Panc1 (cell line): ENCODE results near the gene ENTHD1. TPM values are rescaled to one million over a fixed set of nuclear protein-coding genes. Genes with fewer than 3 reads are reported as not detected.

Experiments used
- ATAC-seq: fragments of 200-7000 bp; cut with Tn5 transposase; 2 replicates; pipeline ENCODE4 v1.9.1; 2020; ENCODE audit warnings: mild to moderate bottlenecking, moderate library complexity
- BruUV-seq: library from RNA; stranded (reverse); fragments of 400-500 nt; replicated peaks from 2 replicates; lab custom pipeline; 2021; lab: Mats Ljungman, UMichigan
- CTCF ChIA-PET: fragments of 300-600 bp; sonication (Branson Sonifier 250); formaldehyde crosslinking; loops from one replicate; lab custom pipeline; 2022; ENCODE audit warnings: antibody characterized with exemption; lab: Charles Lee
- POLR2A ChIA-PET: fragments of 300-600 bp; sonication (Branson Sonifier 250); formaldehyde crosslinking; loops from one replicate; lab custom pipeline; 2022; ENCODE audit warnings: antibody characterized with exemption; lab: Charles Lee
- DNase-seq: peaks from one replicate; pipeline ENCODE4 v3.0.0-alpha.2; 2010; ENCODE audit warnings: low read depth, low spot score
- H3K27ac ChIP-seq: 2 replicates; pipeline ENCODE4 v1.5.1; 2011; ENCODE audit warnings: mild to moderate bottlenecking, low read length, inconsistent platforms
- H3K27me3 ChIP-seq: fragments of 200-500 bp; sonication (Bioruptor generic); 2 replicates; pipeline ENCODE4 v1.6.0; 2014; ENCODE audit warnings: low read length, inconsistent platforms; ENCODE audit not compliant: control insufficient read depth, insufficient read depth
- H3K36me3 ChIP-seq: fragments of 200-500 bp; sonication (Bioruptor generic); 2 replicates; pipeline ENCODE4 v1.5.1; 2014; ENCODE audit warnings: inconsistent platforms, mild to moderate bottlenecking, low read length, moderate library complexity; ENCODE audit not compliant: control insufficient read depth, insufficient read depth
- H3K4me1 ChIP-seq: 2 replicates; pipeline ENCODE4 v1.5.1; 2011; ENCODE audit warnings: inconsistent platforms, mild to moderate bottlenecking, low read length, moderate library complexity; ENCODE audit not compliant: control insufficient read depth, insufficient read depth
- H3K4me3 ChIP-seq, 2 experiments: 2 replicates each; pipeline ENCODE4 v1.5.1; 2011 to 2012; ENCODE audit warnings: low read depth in 2 of 2, low read length in 2 of 2, mild to moderate bottlenecking in 2 of 2, inconsistent platforms in 1 of 2, moderate library complexity in 1 of 2
- H3K9me3 ChIP-seq: fragments of 200-500 bp; sonication (Bioruptor generic); 2 replicates; pipeline ENCODE4 v1.5.1; 2014; ENCODE audit warnings: low read depth, mild to moderate bottlenecking, inconsistent platforms, low read length, moderate library complexity; ENCODE audit not compliant: control insufficient read depth, insufficient read depth
- CTCF ChIP-seq: fragments of 450-650 bp; IDR thresholded peaks from 2 replicates; pipeline ENCODE4 v1.5.1; 2017; ENCODE audit warnings: mild to moderate bottlenecking
- POLR2AphosphoS5 ChIP-seq: IDR thresholded peaks from 2 replicates; pipeline ENCODE4 v1.6.1; 2012; ENCODE audit warnings: mild to moderate bottlenecking, low read depth, low read length, moderate library complexity
- REST ChIP-seq, 2 experiments: IDR thresholded peaks; 2 replicates each; pipeline ENCODE4 v1.6.1; 2011 to 2012; ENCODE audit warnings: low read depth in 2 of 2, control low read depth in 1 of 2, low read length in 1 of 2, mild to moderate bottlenecking in 1 of 2, moderate library complexity in 1 of 2; ENCODE audit not compliant: insufficient read depth in 1 of 2
- SIN3A ChIP-seq: IDR thresholded peaks from 2 replicates; pipeline ENCODE4 v1.6.1; 2012; ENCODE audit warnings: low read depth, mild to moderate bottlenecking, low read length, moderate library complexity, borderline replicate concordance; ENCODE audit not compliant: insufficient read depth
- TCF7L2 ChIP-seq: IDR thresholded peaks from 2 replicates; pipeline ENCODE4 v1.6.1; 2011; ENCODE audit warnings: mild to moderate bottlenecking, low read depth, low read length, inconsistent platforms
- in situ Hi-C: cut with HindIII; loops from 2 replicates; pipeline ENCODE4 v1.10.0; 2016; ENCODE audit warnings: low sequenced_read_pairs, low pct_unique_long_range_greater_than_20kb
- intact Hi-C: fragments of 100-400 bp; cut with micrococcal nuclease; formaldehyde crosslinking; loops from one replicate; pipeline ENCODE4 v1.10.0; 2022; ENCODE audit not compliant: unreplicated experiment
- total RNA-seq: library from RNA; stranded (reverse); gene quantifications from one replicate; pipeline ENCODE4 v1.2.1, GENCODE V29; 2021; ENCODE audit not compliant: unreplicated experiment

Gene ENTHD1
- total RNA-seq, 1 experiment from 2014 or later: not detected

GRCh38 chr22:39771486-39771885 is 122.1 kb downstream of the ENTHD1 start:
- Histone ChIP-seq H3K4me3 (no peak overlapping the region), H3K36me3 (no peaks in the 10 kb centered on the region), H3K4me1 (no peaks in the 10 kb centered on the region), H3K27me3 (peaks cover 5% of the 10 kb centered on the region; the same call in 1 of the 2 replicates), H3K9me3 (no peaks in the 10 kb centered on the region), H3K27ac (no peak overlapping the region)
- in situ Hi-C loops: no loop called here
- no TSS peak for BruUV-seq
- intact Hi-C loops: no loop called here
- CTCF ChIA-PET: no interaction called here
- ATAC-seq (no peak), DNase-seq (no peak)
- TF ChIP-seq SIN3A: no peak
- POLR2A ChIA-PET: no interaction called here

- H3K27ac ChIP-seq: no peak overlapping the region
- H3K9me3 ChIP-seq: no peaks in the 10 kb centered on the region
- in situ Hi-C loops (no loop called here), intact Hi-C loops (no loop called here)
- no peaks in the 10 kb centered on the region for H3K36me3 ChIP-seq
- H3K4me1 ChIP-seq: no peaks in the 10 kb centered on the region
- TF ChIP-seq TCF7L2 (no peak), REST (IDR thresholded peaks at IDR 0.05; ENCODE audit: insufficient read depth in 1 of 2, low read depth in 2 of 2, low read length in 1 of 2) (no peak), POLR2AphosphoS5 (no peak)
- ChIA-PET CTCF (no interaction called here), POLR2A (interaction anchor here (0.6 kb wide), 1 partner anchor 125 kb away, joined by 7 read pairs; no protein-coding TSS in a partner anchor)
- no TSS peak for BruUV-seq
- ATAC-seq: no peak
- H3K27me3 ChIP-seq: peaks cover 5% of the 10 kb centered on the region; the same call in 1 of the 2 replicates
- DNase-seq: no peak
- H3K4me3 ChIP-seq: no peak overlapping the region
Measured at GRCh38 chr22:39765661-39766060, 127.9 kb downstream of the ENTHD1 start.

GRCh38 chr22:39765046-39765445 is 128.5 kb downstream of the ENTHD1 start:
- intact Hi-C loops: no loop called here
- CTCF ChIA-PET: no interaction called here

More at GRCh38 chr22:39765046-39765445, 128.5 kb downstream of the ENTHD1 start:
- BruUV-seq: no TSS peak
- Histone ChIP-seq H3K27ac (no peak overlapping the region), H3K9me3 (no peaks in the 10 kb centered on the region), H3K36me3 (no peaks in the 10 kb centered on the region; the same call in 1 of the 2 replicates), H3K27me3 (peaks cover 5% of the 10 kb centered on the region; the same call in 1 of the 2 replicates), H3K4me1 (no peaks in the 10 kb centered on the region), H3K4me3 (no peak overlapping the region)
- no peak for ATAC-seq
- TF ChIP-seq TCF7L2 (no peak), CTCF (no peak), REST (IDR thresholded peaks at IDR 0.05; ENCODE audit: insufficient read depth in 1 of 2, low read depth in 2 of 2, low read length in 1 of 2) (no peak), POLR2AphosphoS5 (no peak), SIN3A (no peak)
- POLR2A ChIA-PET: no interaction called here
- in situ Hi-C loops: no loop called here
- DNase-seq: no peak
